Ishikawa (cell line): ENCODE data around the gene PHF2.

Source experiments
- CEBPB ChIP-seq: IDR thresholded peaks from 2 replicates; pipeline ENCODE4 v1.6.1; 2012
- CREB1 ChIP-seq: IDR thresholded peaks from 2 replicates; pipeline ENCODE4 v1.6.1; 2012; ENCODE audit warnings: low read depth
- EGR1 ChIP-seq: IDR thresholded peaks from 2 replicates; pipeline ENCODE4 v1.6.1; 2012
- EP300 ChIP-seq: IDR thresholded peaks from 2 replicates; pipeline ENCODE4 v1.6.1; 2012; ENCODE audit warnings: borderline replicate concordance
- FOXM1 ChIP-seq: IDR thresholded peaks from 2 replicates; pipeline ENCODE4 v1.6.1; 2012; ENCODE audit warnings: low read depth, borderline replicate concordance
- NFIC ChIP-seq: IDR thresholded peaks from 2 replicates; pipeline ENCODE4 v1.6.1; 2012
- RAD21 ChIP-seq: IDR thresholded peaks from 2 replicates; pipeline ENCODE4 v1.6.1; 2012; ENCODE audit warnings: low read depth
- TAF1 ChIP-seq: IDR thresholded peaks from 2 replicates; pipeline ENCODE4 v1.6.1; 2012; ENCODE audit warnings: low read depth, mild to moderate bottlenecking
- TCF12 ChIP-seq: IDR thresholded peaks from 2 replicates; pipeline ENCODE4 v1.6.1; 2012; ENCODE audit warnings: low read depth
- TEAD4 ChIP-seq: IDR thresholded peaks from 2 replicates; pipeline ENCODE4 v1.6.1; 2012
- YY1 ChIP-seq: IDR thresholded peaks from 2 replicates; pipeline ENCODE4 v1.6.1; 2012; ENCODE audit warnings: low read depth
- ZBTB7A ChIP-seq: IDR thresholded peaks from 2 replicates; pipeline ENCODE4 v1.6.1; 2012; ENCODE audit warnings: low read depth
- TF ChIP-seq, protein P1 (sequence below): IDR thresholded peaks from 2 replicates; pipeline ENCODE4 v1.6.1; 2012
- TF ChIP-seq, protein P2 (sequence below): IDR thresholded peaks from 2 replicates; pipeline ENCODE4 v1.6.1; 2012; ENCODE audit warnings: low read depth, mild to moderate bottlenecking
- TF ChIP-seq, protein P3 (sequence below): IDR thresholded peaks from 2 replicates; pipeline ENCODE4 v1.6.1; 2012

Gene PHF2

DNA sequence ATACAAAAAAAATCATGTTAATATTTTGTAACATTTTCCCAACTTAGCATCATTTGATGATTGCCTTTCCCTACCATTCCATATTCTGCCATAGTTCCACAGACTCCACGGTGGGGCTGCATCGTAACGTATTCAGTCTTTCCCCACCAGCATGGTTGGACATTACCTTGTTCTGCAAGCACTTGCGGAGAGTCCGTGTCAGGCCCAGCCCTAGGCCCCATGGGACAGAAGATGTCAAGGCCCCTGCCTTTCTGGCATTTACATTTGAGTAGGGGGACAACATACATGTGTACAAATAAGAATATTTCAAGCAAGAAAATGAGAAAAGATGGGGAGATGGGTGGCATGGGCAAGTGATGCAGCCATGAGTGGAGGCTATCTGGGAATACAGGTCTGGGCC lies 8.2 kb upstream of the PHF2 start:
- TF ChIP-seq RAD21: no peak
- no peak for TF ChIP-seq CEBPB
- no peak for TF ChIP-seq EP300
- TF ChIP-seq NFIC: no peak
- TF ChIP-seq, protein P1, sequence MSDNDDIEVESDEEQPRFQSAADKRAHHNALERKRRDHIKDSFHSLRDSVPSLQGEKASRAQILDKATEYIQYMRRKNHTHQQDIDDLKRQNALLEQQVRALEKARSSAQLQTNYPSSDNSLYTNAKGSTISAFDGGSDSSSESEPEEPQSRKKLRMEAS: no peak
- TF ChIP-seq, protein P2, sequence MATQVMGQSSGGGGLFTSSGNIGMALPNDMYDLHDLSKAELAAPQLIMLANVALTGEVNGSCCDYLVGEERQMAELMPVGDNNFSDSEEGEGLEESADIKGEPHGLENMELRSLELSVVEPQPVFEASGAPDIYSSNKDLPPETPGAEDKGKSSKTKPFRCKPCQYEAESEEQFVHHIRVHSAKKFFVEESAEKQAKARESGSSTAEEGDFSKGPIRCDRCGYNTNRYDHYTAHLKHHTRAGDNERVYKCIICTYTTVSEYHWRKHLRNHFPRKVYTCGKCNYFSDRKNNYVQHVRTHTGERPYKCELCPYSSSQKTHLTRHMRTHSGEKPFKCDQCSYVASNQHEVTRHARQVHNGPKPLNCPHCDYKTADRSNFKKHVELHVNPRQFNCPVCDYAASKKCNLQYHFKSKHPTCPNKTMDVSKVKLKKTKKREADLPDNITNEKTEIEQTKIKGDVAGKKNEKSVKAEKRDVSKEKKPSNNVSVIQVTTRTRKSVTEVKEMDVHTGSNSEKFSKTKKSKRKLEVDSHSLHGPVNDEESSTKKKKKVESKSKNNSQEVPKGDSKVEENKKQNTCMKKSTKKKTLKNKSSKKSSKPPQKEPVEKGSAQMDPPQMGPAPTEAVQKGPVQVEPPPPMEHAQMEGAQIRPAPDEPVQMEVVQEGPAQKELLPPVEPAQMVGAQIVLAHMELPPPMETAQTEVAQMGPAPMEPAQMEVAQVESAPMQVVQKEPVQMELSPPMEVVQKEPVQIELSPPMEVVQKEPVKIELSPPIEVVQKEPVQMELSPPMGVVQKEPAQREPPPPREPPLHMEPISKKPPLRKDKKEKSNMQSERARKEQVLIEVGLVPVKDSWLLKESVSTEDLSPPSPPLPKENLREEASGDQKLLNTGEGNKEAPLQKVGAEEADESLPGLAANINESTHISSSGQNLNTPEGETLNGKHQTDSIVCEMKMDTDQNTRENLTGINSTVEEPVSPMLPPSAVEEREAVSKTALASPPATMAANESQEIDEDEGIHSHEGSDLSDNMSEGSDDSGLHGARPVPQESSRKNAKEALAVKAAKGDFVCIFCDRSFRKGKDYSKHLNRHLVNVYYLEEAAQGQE: no peak
- no peak for TF ChIP-seq TCF12
- TF ChIP-seq TEAD4: no peak
- no peak for TF ChIP-seq YY1
- no peak for TF ChIP-seq EGR1
- no peak for TF ChIP-seq TAF1
- TF ChIP-seq, protein P3, sequence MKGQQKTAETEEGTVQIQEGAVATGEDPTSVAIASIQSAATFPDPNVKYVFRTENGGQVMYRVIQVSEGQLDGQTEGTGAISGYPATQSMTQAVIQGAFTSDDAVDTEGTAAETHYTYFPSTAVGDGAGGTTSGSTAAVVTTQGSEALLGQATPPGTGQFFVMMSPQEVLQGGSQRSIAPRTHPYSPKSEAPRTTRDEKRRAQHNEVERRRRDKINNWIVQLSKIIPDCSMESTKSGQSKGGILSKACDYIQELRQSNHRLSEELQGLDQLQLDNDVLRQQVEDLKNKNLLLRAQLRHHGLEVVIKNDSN: no peak
- no peak for TF ChIP-seq CREB1
- TF ChIP-seq ZBTB7A: no peak
- no peak for TF ChIP-seq FOXM1

DNA sequence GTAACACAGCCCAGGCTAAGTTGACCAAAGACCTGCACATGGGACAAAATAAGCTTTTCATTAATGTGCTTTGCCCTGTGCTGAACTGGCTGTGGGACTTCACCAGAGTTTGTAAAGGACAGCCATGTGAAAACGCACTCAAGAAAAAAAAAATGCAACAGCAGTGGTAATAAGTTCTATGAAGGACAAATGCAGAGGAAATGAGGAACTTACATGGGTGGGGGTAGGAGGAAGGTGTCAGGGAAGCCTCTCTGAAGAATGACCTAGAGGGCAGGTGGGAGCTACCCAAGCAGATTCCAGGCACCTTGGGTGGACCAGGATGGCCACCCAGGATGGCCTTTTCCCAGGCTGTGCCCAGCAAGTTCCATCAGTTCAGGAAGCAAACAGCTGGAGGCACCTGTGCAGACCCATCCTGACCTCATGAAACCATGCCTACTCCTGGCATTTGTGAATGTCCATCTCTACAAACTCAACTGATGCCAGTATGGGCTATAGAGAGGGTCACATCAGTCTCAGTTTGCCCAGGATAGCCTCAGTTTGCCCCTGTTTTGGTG lies 6.7 kb upstream of the PHF2 start:
- no peak for TF ChIP-seq TAF1
- no peak for TF ChIP-seq CEBPB
- TF ChIP-seq EP300: no peak
- TF ChIP-seq, protein P1: no peak
- TF ChIP-seq FOXM1: no peak
- TF ChIP-seq, protein P3: no peak
- no peak for TF ChIP-seq TCF12
- TF ChIP-seq RAD21: no peak
- TF ChIP-seq TEAD4: no peak

DNA sequence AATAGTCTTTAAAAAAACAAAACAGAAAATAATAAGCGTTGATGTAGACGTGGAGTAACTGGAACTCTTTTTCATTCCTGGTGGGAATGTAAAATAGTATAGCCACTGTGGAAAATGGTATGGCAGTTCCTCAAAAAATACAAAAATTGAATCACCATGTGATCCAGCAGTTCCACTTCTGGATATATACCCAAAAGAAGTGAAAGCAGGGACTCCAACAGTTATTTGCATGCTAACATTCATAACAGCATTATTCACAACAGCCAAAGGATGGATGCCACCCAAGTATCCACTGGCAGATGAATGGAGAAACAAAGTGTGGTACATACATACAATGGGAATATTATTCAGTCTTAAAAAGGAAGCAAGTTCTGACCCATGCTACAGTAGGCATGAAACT lies 4.2 kb upstream of the PHF2 start:
- no peak for TF ChIP-seq CREB1
- TF ChIP-seq ZBTB7A: no peak
- TF ChIP-seq TEAD4: no peak

DNA sequence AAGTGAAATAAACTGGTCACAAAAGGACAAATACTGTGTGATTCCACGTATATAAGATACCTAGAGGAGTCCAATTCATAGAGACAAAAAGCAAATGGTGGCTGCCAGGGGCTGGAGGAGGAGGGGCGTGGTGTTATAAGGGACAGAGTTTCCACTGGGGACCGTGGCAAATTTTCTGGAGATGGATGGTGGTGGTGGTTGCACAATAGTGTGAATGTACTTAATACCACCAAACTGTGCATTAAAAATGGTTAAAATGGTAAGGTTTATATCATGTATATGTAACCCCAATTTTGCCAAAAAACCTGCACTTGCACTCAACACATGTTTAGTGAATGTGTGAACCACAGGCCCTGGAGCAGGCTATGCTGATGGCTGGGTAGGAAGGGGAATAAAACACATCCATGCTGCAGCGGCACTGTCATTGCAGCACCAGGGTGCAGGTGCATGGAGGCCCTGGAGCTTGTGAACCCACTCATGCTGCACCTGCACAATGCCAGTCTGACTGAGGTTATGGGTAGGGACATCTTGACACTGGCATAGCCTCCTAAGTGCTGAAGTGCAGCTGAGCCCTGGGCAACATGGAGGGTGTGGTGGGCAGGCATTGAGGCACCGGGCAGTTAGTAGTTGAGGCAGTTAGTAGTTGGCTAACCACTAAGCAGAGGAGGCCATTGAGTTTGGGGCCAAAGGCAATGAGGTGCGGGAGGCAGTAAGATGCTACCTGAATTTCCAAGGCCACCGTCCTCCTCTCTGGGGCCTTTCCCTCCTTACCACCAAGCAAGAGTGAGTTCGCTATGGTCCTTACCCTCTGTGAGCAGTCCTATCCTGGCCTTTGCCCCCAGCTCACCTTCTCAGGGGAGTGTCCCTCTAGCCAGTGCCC lies 3.5 kb upstream of the PHF2 start:
- TF ChIP-seq ZBTB7A (no peak), FOXM1 (no peak), RAD21 (no peak), NFIC (no peak), EP300 (no peak), CREB1 (no peak), YY1 (no peak), TEAD4 (no peak), TCF12 (no peak), EGR1 (no peak), CEBPB (no peak), TAF1 (no peak)
- TF ChIP-seq, protein P3: no peak
- TF ChIP-seq, protein P1: no peak
- TF ChIP-seq, protein P2: no peak

DNA sequence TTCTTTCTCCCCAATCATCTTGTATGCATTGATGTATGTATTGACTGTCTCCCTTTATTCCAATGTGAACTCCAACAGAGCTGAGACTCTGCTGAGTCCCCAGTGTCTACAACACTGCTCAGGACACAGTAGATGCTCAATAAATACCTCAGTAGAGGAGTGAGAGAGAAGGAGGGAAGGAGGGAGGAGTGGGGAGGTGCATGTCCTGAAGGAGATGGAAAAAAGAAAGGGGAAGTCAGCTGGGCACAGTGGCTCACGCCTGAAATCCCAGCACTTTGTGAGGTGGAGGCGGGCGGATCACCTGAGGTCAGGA lies 2.9 kb upstream of the PHF2 start:
- no peak for TF ChIP-seq EGR1
- no peak for TF ChIP-seq ZBTB7A
- no peak for TF ChIP-seq TAF1
- TF ChIP-seq YY1: no peak
- TF ChIP-seq NFIC: no peak
- TF ChIP-seq, protein P1: no peak
- no peak for TF ChIP-seq EP300
- no peak for TF ChIP-seq TCF12
- no peak for TF ChIP-seq CEBPB
- TF ChIP-seq, protein P2: no peak
- no peak for TF ChIP-seq RAD21
- TF ChIP-seq FOXM1: no peak
- no peak for TF ChIP-seq TEAD4
- no peak for TF ChIP-seq CREB1
- TF ChIP-seq, protein P3: no peak
